GM12874 (cell line): Measurements from ENCODE around the gene MEOX1.

ENCODE experiments used
- TF ChIP-seq, protein P1 (sequence below): IDR thresholded peaks from 2 replicates; pipeline ENCODE4 v1.5.1; 2011; ENCODE audit warnings: low read depth, mild to moderate bottlenecking, control low read depth, low read length, moderate library complexity; ENCODE audit not compliant: insufficient read depth

The MEOX1 gene

DNA sequence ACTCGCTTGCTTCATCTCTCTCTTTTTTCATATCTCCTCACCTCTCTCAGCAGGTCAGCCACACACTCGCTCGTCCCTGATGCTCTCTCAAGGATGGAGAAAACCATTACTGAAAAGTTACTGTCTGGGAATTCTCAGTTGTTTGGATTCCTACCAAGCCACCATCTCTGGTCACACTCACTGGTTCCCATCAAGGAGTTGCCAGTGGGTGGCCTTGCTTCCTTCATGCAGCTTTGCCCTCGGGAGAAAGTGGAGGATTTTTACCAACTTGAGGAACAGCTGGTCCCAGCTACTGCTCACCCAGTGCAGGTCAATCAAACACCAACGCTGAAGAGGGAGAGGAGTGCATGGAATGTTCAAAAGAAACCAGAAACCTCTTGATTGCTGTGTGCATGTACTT lies 25.3 kb downstream of the MEOX1 start:
- TF ChIP-seq, protein P1, sequence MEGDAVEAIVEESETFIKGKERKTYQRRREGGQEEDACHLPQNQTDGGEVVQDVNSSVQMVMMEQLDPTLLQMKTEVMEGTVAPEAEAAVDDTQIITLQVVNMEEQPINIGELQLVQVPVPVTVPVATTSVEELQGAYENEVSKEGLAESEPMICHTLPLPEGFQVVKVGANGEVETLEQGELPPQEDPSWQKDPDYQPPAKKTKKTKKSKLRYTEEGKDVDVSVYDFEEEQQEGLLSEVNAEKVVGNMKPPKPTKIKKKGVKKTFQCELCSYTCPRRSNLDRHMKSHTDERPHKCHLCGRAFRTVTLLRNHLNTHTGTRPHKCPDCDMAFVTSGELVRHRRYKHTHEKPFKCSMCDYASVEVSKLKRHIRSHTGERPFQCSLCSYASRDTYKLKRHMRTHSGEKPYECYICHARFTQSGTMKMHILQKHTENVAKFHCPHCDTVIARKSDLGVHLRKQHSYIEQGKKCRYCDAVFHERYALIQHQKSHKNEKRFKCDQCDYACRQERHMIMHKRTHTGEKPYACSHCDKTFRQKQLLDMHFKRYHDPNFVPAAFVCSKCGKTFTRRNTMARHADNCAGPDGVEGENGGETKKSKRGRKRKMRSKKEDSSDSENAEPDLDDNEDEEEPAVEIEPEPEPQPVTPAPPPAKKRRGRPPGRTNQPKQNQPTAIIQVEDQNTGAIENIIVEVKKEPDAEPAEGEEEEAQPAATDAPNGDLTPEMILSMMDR, result no peak

GRCh38 chr17:43634591-43635125 lies 27.1 kb downstream of the MEOX1 start:
- TF ChIP-seq, protein P1, result no peak

- TF ChIP-seq, protein P1, result no peak
Measured at GRCh38 chr17:43632221-43632620, 29.5 kb downstream of the MEOX1 start.

- TF ChIP-seq, protein P1, result no peak
Measured at GRCh38 chr17:43631429-43631828, 30.3 kb downstream of the MEOX1 start.

DNA sequence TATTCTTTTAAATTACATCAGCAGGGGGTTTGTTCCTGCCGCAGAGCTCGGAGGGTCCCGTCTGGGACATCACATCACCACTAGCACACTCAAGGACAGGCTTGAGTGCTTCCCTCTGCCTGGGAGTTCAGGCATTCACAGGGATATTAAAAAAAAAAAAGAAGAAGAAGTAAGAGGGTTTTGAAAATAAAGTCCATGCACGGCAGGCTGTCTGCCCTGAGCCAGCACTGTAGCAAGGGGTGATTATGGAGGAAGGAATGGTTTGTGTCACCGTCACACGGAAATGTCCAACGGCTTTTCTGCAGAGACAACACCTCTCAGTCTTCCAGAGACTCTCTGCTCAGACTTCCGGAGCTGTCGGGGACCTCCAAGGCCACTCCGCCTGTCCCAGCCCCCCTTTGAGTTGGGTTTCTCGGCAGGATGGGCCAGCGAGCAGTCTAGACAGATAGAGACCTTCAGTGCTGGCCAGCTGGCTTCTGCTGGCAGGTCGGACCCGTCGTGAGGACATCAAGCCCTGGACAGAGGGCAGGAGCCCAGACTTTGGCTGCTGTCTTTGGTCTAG lies 33.6 kb downstream of the MEOX1 start:
- TF ChIP-seq, protein P1, result no peak

DNA sequence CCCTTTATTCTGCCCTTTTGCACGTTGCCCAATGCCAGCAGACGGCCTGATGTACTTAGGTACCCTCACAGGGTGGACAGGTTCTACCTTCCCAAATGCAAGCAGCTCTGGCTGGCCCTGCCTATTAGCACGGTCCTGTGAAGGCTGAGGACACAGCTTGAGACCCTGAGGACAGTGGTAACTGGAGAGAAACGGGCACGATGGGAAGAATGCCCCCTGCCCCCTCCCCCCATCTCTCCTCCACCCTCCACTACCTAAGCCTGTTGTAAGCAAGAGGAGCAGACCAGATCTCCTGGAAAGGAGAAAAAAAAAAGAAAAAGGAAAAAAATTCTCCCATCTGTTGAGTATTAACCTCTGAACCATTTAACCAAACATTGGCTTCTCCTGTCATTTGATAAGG lies 34.1 kb downstream of the MEOX1 start:
- TF ChIP-seq, protein P1, result no peak

DNA sequence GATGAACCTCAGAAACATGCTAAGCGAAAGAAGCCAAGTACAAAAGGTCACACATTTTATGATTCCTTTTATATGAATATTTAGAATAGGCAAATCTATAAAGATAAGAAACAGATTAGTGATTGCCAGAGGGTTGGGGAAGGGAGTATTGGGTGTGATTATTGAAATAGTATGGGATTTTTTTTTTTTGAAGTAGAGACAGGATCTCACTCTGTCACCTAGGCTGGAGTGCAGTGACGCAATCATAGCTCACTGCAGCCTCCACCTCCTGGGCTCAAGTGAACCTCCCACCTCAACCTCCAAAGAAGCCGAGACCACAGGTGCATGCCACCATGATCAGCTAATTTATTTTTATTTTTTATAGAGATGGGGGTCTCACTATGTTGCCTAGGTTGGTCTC lies 35.7 kb downstream of the MEOX1 start:
- TF ChIP-seq, protein P1, result no peak
